ENCODE data around the gene PACRG. TPM values are rescaled to one million over a fixed set of nuclear protein-coding genes. Genes with fewer than 3 reads are reported as not detected.

The PACRG gene
- polyA plus RNA-seq, 1 donor from 2014 or later: 16.6 TPM

GRCh38 chr6:163182696-163183095, 454.9 kb downstream of the PACRG start:
- no peak overlapping the region for H2AFZ ChIP-seq (ENCODE audit: low read depth, low read length)
- no peak overlapping the region for H3K4me2 ChIP-seq (ENCODE audit: low read length)
- no peaks in the 10 kb centered on the region for H3K9me2 ChIP-seq (ENCODE audit: insufficient read depth, low read length)
- no peaks in the 10 kb centered on the region for H3F3A ChIP-seq (ENCODE audit: insufficient read depth, low read length, poor library complexity, severe bottlenecking)
- no peak overlapping the region for H3K9ac ChIP-seq (ENCODE audit: low read length)
- H3K9me3 ChIP-seq (ENCODE audit: low read length): no peaks in the 10 kb centered on the region
- no peaks in the 10 kb centered on the region for H3K36me3 ChIP-seq (ENCODE audit: insufficient read depth, low read length)
- H3K4me3 ChIP-seq (ENCODE audit: low read length): no peak overlapping the region
- H3K27ac ChIP-seq (ENCODE audit: low read length): no peak overlapping the region
- TF ChIP-seq TAF1 (IDR thresholded peaks at IDR 0.05; ENCODE audit: low read depth): no peak
- TF ChIP-seq RAD21 (conservative IDR thresholded peaks at IDR 0.05): no peak
- TF ChIP-seq EP300 (conservative IDR thresholded peaks at IDR 0.05; ENCODE audit: poor library complexity, severe bottlenecking): no peak
- TF ChIP-seq POLR2AphosphoS5 (IDR thresholded peaks at IDR 0.05): no peak
- no peak for TF ChIP-seq REST (IDR thresholded peaks at IDR 0.05; ENCODE audit: borderline replicate concordance)
- TF ChIP-seq EZH2 (IDR thresholded peaks at IDR 0.05; ENCODE audit: borderline replicate concordance, insufficient read depth, low read length, poor library complexity, severe bottlenecking): no peak
- TF ChIP-seq MXI1 (conservative IDR thresholded peaks at IDR 0.05; ENCODE audit: poor library complexity, severe bottlenecking): no peak
- TF ChIP-seq, protein P1, sequence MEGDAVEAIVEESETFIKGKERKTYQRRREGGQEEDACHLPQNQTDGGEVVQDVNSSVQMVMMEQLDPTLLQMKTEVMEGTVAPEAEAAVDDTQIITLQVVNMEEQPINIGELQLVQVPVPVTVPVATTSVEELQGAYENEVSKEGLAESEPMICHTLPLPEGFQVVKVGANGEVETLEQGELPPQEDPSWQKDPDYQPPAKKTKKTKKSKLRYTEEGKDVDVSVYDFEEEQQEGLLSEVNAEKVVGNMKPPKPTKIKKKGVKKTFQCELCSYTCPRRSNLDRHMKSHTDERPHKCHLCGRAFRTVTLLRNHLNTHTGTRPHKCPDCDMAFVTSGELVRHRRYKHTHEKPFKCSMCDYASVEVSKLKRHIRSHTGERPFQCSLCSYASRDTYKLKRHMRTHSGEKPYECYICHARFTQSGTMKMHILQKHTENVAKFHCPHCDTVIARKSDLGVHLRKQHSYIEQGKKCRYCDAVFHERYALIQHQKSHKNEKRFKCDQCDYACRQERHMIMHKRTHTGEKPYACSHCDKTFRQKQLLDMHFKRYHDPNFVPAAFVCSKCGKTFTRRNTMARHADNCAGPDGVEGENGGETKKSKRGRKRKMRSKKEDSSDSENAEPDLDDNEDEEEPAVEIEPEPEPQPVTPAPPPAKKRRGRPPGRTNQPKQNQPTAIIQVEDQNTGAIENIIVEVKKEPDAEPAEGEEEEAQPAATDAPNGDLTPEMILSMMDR (IDR thresholded peaks at IDR 0.05; ENCODE audit: poor library complexity, severe bottlenecking): no peak
- no peak for TF ChIP-seq SMC3 (conservative IDR thresholded peaks at IDR 0.05; ENCODE audit: poor library complexity)
- no peaks in the 10 kb centered on the region for H4K20me1 ChIP-seq (ENCODE audit: insufficient read depth)
- H3K27me3 ChIP-seq (ENCODE audit: insufficient read depth, low read depth, low read length): no peaks in the 10 kb centered on the region
- H3K79me2 ChIP-seq (replicated peaks; ENCODE audit: insufficient read depth, low read length): no peaks in the 10 kb centered on the region

- no peaks in the 10 kb centered on the region for H3K9me3 ChIP-seq (ENCODE audit: low read length)
- no peak overlapping the region for H3K4me3 ChIP-seq (ENCODE audit: low read length)
- H4K20me1 ChIP-seq (ENCODE audit: insufficient read depth): no peaks in the 10 kb centered on the region
- H3K79me2 ChIP-seq (replicated peaks; ENCODE audit: insufficient read depth, low read length): no peaks in the 10 kb centered on the region
- no peaks in the 10 kb centered on the region for H3K27me3 ChIP-seq (ENCODE audit: insufficient read depth, low read depth, low read length)
- no peak overlapping the region for H3K9ac ChIP-seq (ENCODE audit: low read length)
- H3F3A ChIP-seq (ENCODE audit: insufficient read depth, low read length, poor library complexity, severe bottlenecking): no peaks in the 10 kb centered on the region
- no peaks in the 10 kb centered on the region for H3K36me3 ChIP-seq (ENCODE audit: insufficient read depth, low read length)
- no peak for TF ChIP-seq EZH2 (IDR thresholded peaks at IDR 0.05; ENCODE audit: borderline replicate concordance, insufficient read depth, low read length, poor library complexity, severe bottlenecking)
- TF ChIP-seq EP300 (conservative IDR thresholded peaks at IDR 0.05; ENCODE audit: poor library complexity, severe bottlenecking): no peak
- no peak for TF ChIP-seq REST (IDR thresholded peaks at IDR 0.05; ENCODE audit: borderline replicate concordance)
- TF ChIP-seq TAF1 (IDR thresholded peaks at IDR 0.05; ENCODE audit: low read depth): no peak
- no peak for TF ChIP-seq SMC3 (conservative IDR thresholded peaks at IDR 0.05; ENCODE audit: poor library complexity)
- no peak for TF ChIP-seq POLR2AphosphoS5 (IDR thresholded peaks at IDR 0.05)
- no peak for TF ChIP-seq MXI1 (conservative IDR thresholded peaks at IDR 0.05; ENCODE audit: poor library complexity, severe bottlenecking)
- TF ChIP-seq, protein P1 (IDR thresholded peaks at IDR 0.05; ENCODE audit: poor library complexity, severe bottlenecking): no peak
- no peak for TF ChIP-seq RAD21 (conservative IDR thresholded peaks at IDR 0.05)
- no peak overlapping the region for H3K27ac ChIP-seq (ENCODE audit: low read length)
- H3K9me2 ChIP-seq (ENCODE audit: insufficient read depth, low read length): no peaks in the 10 kb centered on the region
- H2AFZ ChIP-seq (ENCODE audit: low read depth, low read length): no peak overlapping the region
- H3K4me2 ChIP-seq (ENCODE audit: low read length): no peak overlapping the region
These were observed 456.0 kb downstream of the PACRG start for GRCh38 chr6:163183806-163184205.

Measured in neural cell (in vitro differentiated cells).